Trophoblast cell (in vitro differentiated cells and primary cell): ENCODE results near the gene MYCBP2.
A peak's percentile ranks its signal among the peaks of the same experiment; 100 is the strongest.

Experiments
- DNase-seq, 2 donors: peaks; one replicate each; pipeline ENCODE4 v3.0.0-alpha.2; 2016
- H2AFZ ChIP-seq: 2 replicates; pipeline ENCODE4 v1.6.1; 2013; ENCODE audit warnings: low read length, moderate library complexity, mild to moderate bottlenecking; ENCODE audit not compliant: insufficient read depth, poor library complexity
- H2AK5ac ChIP-seq: 2 replicates; pipeline ENCODE4 v1.6.1; 2013; ENCODE audit warnings: mild to moderate bottlenecking, low read length
- H2BK120ac ChIP-seq: 2 replicates; pipeline ENCODE4 v1.6.1; 2013; ENCODE audit warnings: low read length, mild to moderate bottlenecking, moderate library complexity; ENCODE audit not compliant: insufficient read depth, poor library complexity
- H2BK12ac ChIP-seq: 2 replicates; pipeline ENCODE4 v1.6.1; 2013; ENCODE audit warnings: mild to moderate bottlenecking, low read length, moderate library complexity
- H2BK5ac ChIP-seq: 2 replicates; pipeline ENCODE4 v1.6.1; 2013; ENCODE audit warnings: low read length, low read depth, moderate library complexity, mild to moderate bottlenecking; ENCODE audit not compliant: poor library complexity
- H3K14ac ChIP-seq: 2 replicates; pipeline ENCODE4 v1.6.1; 2013; ENCODE audit warnings: mild to moderate bottlenecking, low read length
- H3K18ac ChIP-seq: 2 replicates; pipeline ENCODE4 v1.6.1; 2013; ENCODE audit warnings: mild to moderate bottlenecking, low read length
- H3K23ac ChIP-seq: 2 replicates; pipeline ENCODE4 v1.6.1; 2013; ENCODE audit warnings: low read length
- H3K27ac ChIP-seq: 2 replicates; pipeline ENCODE4 v1.5.1; 2013; ENCODE audit warnings: low read depth, mild to moderate bottlenecking, inconsistent platforms, low read length, moderate library complexity
- H3K27me3 ChIP-seq: 2 replicates; pipeline ENCODE4 v1.6.1; 2013; ENCODE audit warnings: inconsistent platforms, mild to moderate bottlenecking, low read length, moderate library complexity; ENCODE audit not compliant: insufficient read depth
- H3K36me3 ChIP-seq, 2 experiments: 1 replicate in 1 of 2; 2 replicates in 1 of 2; pipeline ENCODE4 v1.6.1; 2013; ENCODE audit warnings: low read length in 2 of 2, mild to moderate bottlenecking in 2 of 2, moderate library complexity in 1 of 2; ENCODE audit not compliant: insufficient read depth in 2 of 2, control insufficient read depth in 1 of 2
- H3K4ac ChIP-seq: 2 replicates; pipeline ENCODE4 v1.6.1; 2013; ENCODE audit warnings: low read depth, mild to moderate bottlenecking, low read length, moderate library complexity
- H3K4me1 ChIP-seq, 2 experiments: 1 replicate in 1 of 2; 2 replicates in 1 of 2; pipeline ENCODE4 v1.6.1; 2013; ENCODE audit warnings: low read length in 2 of 2, mild to moderate bottlenecking in 2 of 2, moderate library complexity in 1 of 2; ENCODE audit not compliant: insufficient read depth in 2 of 2, control insufficient read depth in 1 of 2
- H3K4me2 ChIP-seq: 2 replicates; pipeline ENCODE4 v1.6.1; 2013; ENCODE audit warnings: inconsistent platforms, mild to moderate bottlenecking, low read length, moderate library complexity
- H3K4me3 ChIP-seq: 2 replicates; pipeline ENCODE4 v1.5.1; 2013; ENCODE audit warnings: mild to moderate bottlenecking, low read depth, low read length, inconsistent platforms
- H3K79me1 ChIP-seq: one replicate; pipeline ENCODE4 v1.6.1; 2013; ENCODE audit warnings: low read length
- H3K79me2 ChIP-seq: 2 replicates; pipeline ENCODE4 v1.6.1; 2013; ENCODE audit warnings: low read length, mild to moderate bottlenecking; ENCODE audit not compliant: control insufficient read depth, insufficient read depth, poor library complexity
- H3K9ac ChIP-seq: 2 replicates; pipeline ENCODE4 v1.6.1; 2013; ENCODE audit warnings: mild to moderate bottlenecking, low read length
- H3K9me3 ChIP-seq: 2 replicates; pipeline ENCODE4 v1.6.1; 2013; ENCODE audit warnings: low read depth, mild to moderate bottlenecking, control low read depth, inconsistent platforms, low read length; ENCODE audit not compliant: insufficient read depth
- H4K12ac ChIP-seq: 2 replicates; pipeline ENCODE4 v1.6.1; 2013; ENCODE audit warnings: low read depth, mild to moderate bottlenecking, low read length, moderate library complexity
- H4K8ac ChIP-seq: 2 replicates; pipeline ENCODE4 v1.6.1; 2013; ENCODE audit warnings: low read depth, mild to moderate bottlenecking, low read length, moderate library complexity
- H4K91ac ChIP-seq: one replicate; pipeline ENCODE4 v1.6.1; 2013; ENCODE audit warnings: low read depth, mild to moderate bottlenecking, low read length, moderate library complexity
- WGBS: extraction: QIAGEN DNeasy Blood & Tissue Kit; methylation state at CpG from one replicate; pipeline ENCODE4 v1.1.7; 2013; ENCODE audit warnings: missing lambda C conversion rate; ENCODE audit not compliant: insufficient read length, insufficient coverage; ENCODE audit errors: extremely low coverage; 5-methylcytosine and 5-hydroxymethylcytosine counted together

Gene MYCBP2

GRCh38 chr13:77016888-77017623 lies 309.8 kb downstream of the MYCBP2 start:
- Histone ChIP-seq H2AK5ac (no peak overlapping the region), H4K8ac (no peak overlapping the region), H3K27ac (no peak overlapping the region), H3K9ac (no peak overlapping the region), H3K27me3 (no peaks in the 10 kb centered on the region), H3K4me2 (no peak overlapping the region), H2AFZ (no peak overlapping the region), H3K4me3 (no peak overlapping the region), H3K18ac (no peak overlapping the region), H3K23ac (no peak overlapping the region), H2BK120ac (no peak overlapping the region), H3K14ac (no peak overlapping the region), H3K4me1 (peaks cover 0 to under 1% of the 10 kb centered on the region in 2 experiments), H4K91ac (no peak overlapping the region), H3K79me1 (no peaks in the 10 kb centered on the region), H4K12ac (no peak overlapping the region), H3K79me2 (peaks cover 2% of the 10 kb centered on the region), H2BK12ac (no peak overlapping the region), H3K4ac (no peak overlapping the region), H3K9me3 (no peaks in the 10 kb centered on the region), H2BK5ac (no peak overlapping the region), H3K36me3 (peaks cover 6 to 22% of the 10 kb centered on the region in 2 experiments)
- no peak for DNase-seq
- no CpG with 5 or more reads among the region's 6 CpGs for WGBS

GRCh38 chr13:77016251-77016812 lies 310.6 kb downstream of the MYCBP2 start:
- Histone ChIP-seq H4K12ac (no peak overlapping the region), H4K8ac (no peak overlapping the region), H3K27me3 (no peaks in the 10 kb centered on the region), H3K9ac (no peak overlapping the region), H2AK5ac (no peak overlapping the region), H3K36me3 (peaks cover 8 to 23% of the 10 kb centered on the region in 2 experiments), H4K91ac (no peak overlapping the region), H3K14ac (no peak overlapping the region), H2BK120ac (no peak overlapping the region), H3K27ac (no peak overlapping the region), H2AFZ (no peak overlapping the region), H3K4me2 (no peak overlapping the region), H3K18ac (no peak overlapping the region), H3K9me3 (no peaks in the 10 kb centered on the region), H3K4ac (peak overlapping the region; percentile 75), H2BK12ac (no peak overlapping the region), H3K4me3 (no peak overlapping the region), H3K4me1 (no peaks in the 10 kb centered on the region), H2BK5ac (no peak overlapping the region), H3K79me2 (peaks cover 2% of the 10 kb centered on the region), H3K79me1 (no peaks in the 10 kb centered on the region), H3K23ac (no peak overlapping the region)
- DNase-seq, result no peak
- WGBS, result no CpG with 5 or more reads among the region's 3 CpGs

- no CpG with 5 or more reads among the region's 2 CpGs for WGBS
- no peak overlapping the region for H3K27ac ChIP-seq
- no peaks in the 10 kb centered on the region for H3K9me3 ChIP-seq
- H3K79me1 ChIP-seq, result no peaks in the 10 kb centered on the region
- no peak overlapping the region for H4K8ac ChIP-seq
- H3K4me3 ChIP-seq, result no peak overlapping the region
- DNase-seq, result no peak
- no peaks in the 10 kb centered on the region for H3K4me1 ChIP-seq
- no peak overlapping the region for H2BK5ac ChIP-seq
- no peak overlapping the region for H3K23ac ChIP-seq
- H3K36me3 ChIP-seq, result peaks cover 13 to 31% of the 10 kb centered on the region in 2 experiments
- H2BK120ac ChIP-seq, result no peak overlapping the region
- no peak overlapping the region for H2AK5ac ChIP-seq
- H3K4me2 ChIP-seq, result no peak overlapping the region
- no peak overlapping the region for H3K4ac ChIP-seq
- no peak overlapping the region for H3K14ac ChIP-seq
- no peak overlapping the region for H2AFZ ChIP-seq
- peaks cover 2% of the 10 kb centered on the region for H3K79me2 ChIP-seq
- H2BK12ac ChIP-seq, result no peak overlapping the region
- no peak overlapping the region for H4K91ac ChIP-seq
- H3K9ac ChIP-seq, result no peak overlapping the region
- no peak overlapping the region for H4K12ac ChIP-seq
- H3K18ac ChIP-seq, result no peak overlapping the region
- no peaks in the 10 kb centered on the region for H3K27me3 ChIP-seq
These were observed 311.8 kb downstream of the MYCBP2 start for GRCh38 chr13:77014906-77015685.

GRCh38 chr13:77013853-77014542 lies 312.9 kb downstream of the MYCBP2 start:
- no peak overlapping the region for H4K8ac ChIP-seq

More at GRCh38 chr13:77013853-77014542, 312.9 kb downstream of the MYCBP2 start:
- no peak overlapping the region for H2AK5ac ChIP-seq
- no peaks in the 10 kb centered on the region for H3K27me3 ChIP-seq
- no peak overlapping the region for H4K12ac ChIP-seq
- no peak overlapping the region for H3K23ac ChIP-seq
- H3K4me3 ChIP-seq, result no peak overlapping the region
- H2BK120ac ChIP-seq, result no peak overlapping the region
- H3K18ac ChIP-seq, result no peak overlapping the region
- H2AFZ ChIP-seq, result no peak overlapping the region
- peaks cover 17 to 33% of the 10 kb centered on the region in 2 experiments for H3K36me3 ChIP-seq
- H3K9ac ChIP-seq, result no peak overlapping the region
- no peak overlapping the region for H3K14ac ChIP-seq
- no CpG with 5 or more reads among the region's 2 CpGs for WGBS
- no peaks in the 10 kb centered on the region for H3K4me1 ChIP-seq
- H3K4me2 ChIP-seq, result no peak overlapping the region
- H3K79me2 ChIP-seq, result peaks cover 2% of the 10 kb centered on the region
- no peak for DNase-seq
- no peak overlapping the region for H3K27ac ChIP-seq
- H3K9me3 ChIP-seq, result no peaks in the 10 kb centered on the region
- no peak overlapping the region for H2BK5ac ChIP-seq
- no peak overlapping the region for H2BK12ac ChIP-seq
- no peaks in the 10 kb centered on the region for H3K79me1 ChIP-seq
- no peak overlapping the region for H3K4ac ChIP-seq
- no peak overlapping the region for H4K91ac ChIP-seq
